ENCODE data around the gene C1orf159. TPM values are rescaled to one million over a fixed set of nuclear protein-coding genes. Genes with fewer than 3 reads are reported as not detected.

Gene C1orf159
- total and polyA plus RNA-seq, 2 experiments from 2014 or later, result 11.4 to 13.1 TPM

DNA sequence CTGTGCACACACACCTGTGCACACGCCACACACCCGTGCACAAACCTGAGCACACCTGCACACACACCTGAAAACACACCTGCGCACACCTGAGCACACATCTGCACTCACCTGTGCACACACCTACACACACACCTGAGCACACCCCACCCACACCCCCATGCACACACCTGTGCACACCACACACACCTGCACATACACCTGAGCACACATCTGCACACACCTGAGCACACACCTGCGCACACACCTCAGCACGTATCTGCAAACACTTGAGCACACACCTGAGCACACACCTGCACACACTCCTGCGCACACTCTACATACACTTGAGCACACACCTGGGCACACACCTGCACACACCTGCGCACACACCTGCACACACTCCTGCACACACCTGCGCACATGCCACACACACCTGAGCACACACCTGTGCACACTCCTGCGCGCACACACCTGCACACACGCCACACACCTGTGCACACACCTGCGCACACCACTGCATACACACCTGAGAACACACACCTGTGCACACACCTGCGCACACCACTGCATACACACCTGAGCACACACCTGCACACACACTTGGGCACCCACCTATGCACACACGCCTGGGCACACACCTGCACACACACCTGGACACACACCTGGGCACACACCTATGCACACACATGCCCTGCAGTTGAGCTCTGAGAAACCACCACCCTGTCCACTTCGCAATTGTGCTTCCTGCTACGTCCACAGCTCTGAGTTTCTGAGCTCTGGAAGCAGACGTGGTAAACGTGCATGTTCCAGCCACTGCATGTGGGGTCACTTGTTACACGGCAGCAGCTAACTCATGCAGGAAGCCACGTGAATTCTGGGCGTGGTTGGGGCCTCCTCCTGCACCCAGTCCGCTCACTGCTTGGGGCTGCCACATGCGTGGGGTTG, 8.0 kb upstream of the C1orf159 start:
- in situ Hi-C loops (cut with MboI), result no loop called here
- WGBS, 2 experiments (ENCODE audit: low coverage in 1 of 2, low lambda C conversion rate in 2 of 2, missing lambda C conversion rate in 2 of 2), result 71 to 72% methylated on average over 23 of the region's 23 CpGs
- TF ChIP-seq EZH2 (IDR thresholded peaks at IDR 0.05; ENCODE audit: insufficient read depth, poor library complexity, severe bottlenecking) (no peak), EZH2phosphoT487 (IDR thresholded peaks at IDR 0.05; ENCODE audit: insufficient read depth, low read depth) (peak; percentile 77; the same call in 1 of the 2 replicates)

DNA sequence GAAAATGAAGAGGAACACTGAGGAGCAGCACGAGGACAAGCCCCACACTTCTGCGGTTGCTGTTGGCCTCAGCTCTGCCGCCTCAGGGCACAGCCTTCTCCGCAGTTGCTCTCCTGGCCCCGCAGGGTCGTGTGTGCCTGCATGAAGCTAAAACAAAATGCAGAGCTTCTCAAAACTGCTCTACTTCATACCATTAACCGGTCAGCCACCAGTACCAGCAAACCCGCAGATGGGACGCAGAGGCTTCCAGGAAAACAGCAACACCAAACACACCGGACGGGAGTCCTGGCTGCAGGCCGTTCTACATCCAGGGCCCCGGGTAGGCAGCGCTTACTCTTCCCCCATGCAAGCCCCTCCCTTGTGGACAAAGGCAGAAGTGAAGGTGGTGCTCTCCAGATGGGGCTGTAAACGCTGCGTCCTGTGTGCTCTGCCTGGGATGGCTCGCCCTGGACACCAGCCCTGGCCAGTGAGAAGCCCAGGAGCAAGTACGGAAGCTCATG, 7.1 kb upstream of the C1orf159 start:
- Histone ChIP-seq H3K27ac (no peak overlapping the region), H3K4me1 (ENCODE audit: insufficient read depth) (no peaks in the 10 kb centered on the region), H3K9me2 (ENCODE audit: insufficient read depth) (no peaks in the 10 kb centered on the region), H3K4me2 (ENCODE audit: unreplicated experiment) (no peak overlapping the region), H2AFZ (no peak overlapping the region), H4K20me1 (ENCODE audit: insufficient read depth) (no peaks in the 10 kb centered on the region), H3K27me3 (replicated peaks; ENCODE audit: insufficient read depth) (no peaks in the 10 kb centered on the region), H3K36me3 (ENCODE audit: low read depth) (no peaks in the 10 kb centered on the region), H3K9ac (no peak overlapping the region), H3K79me2 (ENCODE audit: insufficient read depth) (no peaks in the 10 kb centered on the region), H3K9me3 (ENCODE audit: low read depth) (no peaks in the 10 kb centered on the region), H3K4me3 (no peak overlapping the region), H3F3A (ENCODE audit: insufficient read depth) (no peaks in the 10 kb centered on the region)
- 22% methylated on average over 18 of the region's 18 CpGs for WGBS, 2 experiments (ENCODE audit: low coverage in 1 of 2, low lambda C conversion rate in 2 of 2, missing lambda C conversion rate in 2 of 2)
- in situ Hi-C loops (cut with MboI), result no loop called here
- no peak for TF ChIP-seq EZH2phosphoT487 (IDR thresholded peaks at IDR 0.05; ENCODE audit: insufficient read depth, low read depth)
- no peak for TF ChIP-seq EZH2 (IDR thresholded peaks at IDR 0.05; ENCODE audit: insufficient read depth, poor library complexity, severe bottlenecking)
- DNase-seq, result peak; percentile 43

More for the DNA sequence above, 8.0 kb upstream of the C1orf159 start:
- Histone ChIP-seq H3K4me2 (ENCODE audit: unreplicated experiment) (no peak overlapping the region), H3K9me3 (ENCODE audit: low read depth) (no peaks in the 10 kb centered on the region), H3K4me3 (no peak overlapping the region), H3K27me3 (replicated peaks; ENCODE audit: insufficient read depth) (no peaks in the 10 kb centered on the region), H4K20me1 (ENCODE audit: insufficient read depth) (no peaks in the 10 kb centered on the region), H2AFZ (no peak overlapping the region), H3K4me1 (ENCODE audit: insufficient read depth) (no peaks in the 10 kb centered on the region), H3K27ac (no peak overlapping the region), H3K9me2 (ENCODE audit: insufficient read depth) (no peaks in the 10 kb centered on the region), H3K9ac (no peak overlapping the region), H3K79me2 (ENCODE audit: insufficient read depth) (no peaks in the 10 kb centered on the region), H3K36me3 (ENCODE audit: low read depth) (no peaks in the 10 kb centered on the region), H3F3A (ENCODE audit: insufficient read depth) (no peaks in the 10 kb centered on the region)
- DNase-seq, result peak; percentile 71

DNA sequence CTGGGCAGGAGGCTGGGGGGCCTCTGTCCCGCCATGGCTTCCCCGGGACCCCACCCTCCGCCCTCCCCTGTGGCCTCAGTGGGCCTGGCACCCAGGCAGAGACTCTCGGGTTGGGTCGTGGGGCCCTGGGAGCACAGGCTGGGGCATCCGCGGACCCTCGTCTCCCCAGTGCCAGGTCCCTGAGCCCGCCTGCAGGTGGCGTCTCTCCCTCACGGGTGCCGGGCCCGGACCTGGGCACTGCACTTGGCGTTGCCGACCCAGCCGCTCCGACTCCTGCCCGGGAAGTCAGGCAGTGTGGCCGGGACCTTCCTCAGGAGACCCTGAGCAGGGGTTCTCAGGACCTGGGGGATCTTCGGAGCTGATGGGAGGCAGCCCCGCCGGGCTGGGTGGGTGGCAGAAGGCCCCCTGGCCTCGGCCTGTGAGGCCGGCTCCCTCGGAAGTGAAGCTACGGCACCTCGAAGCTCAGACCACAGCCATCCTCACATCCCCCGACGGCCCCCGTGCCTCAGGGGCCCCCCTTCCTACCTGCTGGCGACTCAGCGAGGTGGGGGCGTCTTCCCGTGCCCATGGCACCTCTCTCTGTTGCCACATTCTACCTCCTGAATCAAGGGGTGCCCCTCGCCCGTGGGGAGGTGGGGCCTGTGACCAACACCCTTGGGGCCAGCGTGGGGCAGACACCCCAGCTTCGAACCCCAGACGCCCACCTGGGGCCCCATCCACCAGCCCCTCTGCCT, 6.4 kb upstream of the C1orf159 start:
- no peaks in the 10 kb centered on the region for H3K27me3 ChIP-seq (replicated peaks; ENCODE audit: insufficient read depth)
- H3K9me2 ChIP-seq (ENCODE audit: insufficient read depth), result no peaks in the 10 kb centered on the region
- no peaks in the 10 kb centered on the region for H3K79me2 ChIP-seq (ENCODE audit: insufficient read depth)
- no peaks in the 10 kb centered on the region for H3K9me3 ChIP-seq (ENCODE audit: low read depth)
- H3K27ac ChIP-seq, result no peak overlapping the region
- TF ChIP-seq EZH2phosphoT487 (IDR thresholded peaks at IDR 0.05; ENCODE audit: insufficient read depth, low read depth), result no peak
- TF ChIP-seq EZH2 (IDR thresholded peaks at IDR 0.05; ENCODE audit: insufficient read depth, poor library complexity, severe bottlenecking), result no peak
- H3F3A ChIP-seq (ENCODE audit: insufficient read depth), result no peaks in the 10 kb centered on the region
- H3K9ac ChIP-seq, result no peak overlapping the region
- no peaks in the 10 kb centered on the region for H3K36me3 ChIP-seq (ENCODE audit: low read depth)
- H3K4me1 ChIP-seq (ENCODE audit: insufficient read depth), result no peaks in the 10 kb centered on the region
- peak overlapping the region; percentile 56; the same call in 1 of the 2 replicates for H3K4me3 ChIP-seq
- 2 to 9% methylated on average over 22 to 28 of the region's 39 CpGs for WGBS, 2 experiments (ENCODE audit: low coverage in 1 of 2, low lambda C conversion rate in 2 of 2, missing lambda C conversion rate in 2 of 2)
- no peaks in the 10 kb centered on the region for H4K20me1 ChIP-seq (ENCODE audit: insufficient read depth)
- H3K4me2 ChIP-seq (ENCODE audit: unreplicated experiment), result peak overlapping the region; percentile 53
- DNase-seq, result peak; percentile 89
- peak overlapping the region; percentile 71 for H2AFZ ChIP-seq
- in situ Hi-C loops (cut with MboI), result no loop called here

DNA sequence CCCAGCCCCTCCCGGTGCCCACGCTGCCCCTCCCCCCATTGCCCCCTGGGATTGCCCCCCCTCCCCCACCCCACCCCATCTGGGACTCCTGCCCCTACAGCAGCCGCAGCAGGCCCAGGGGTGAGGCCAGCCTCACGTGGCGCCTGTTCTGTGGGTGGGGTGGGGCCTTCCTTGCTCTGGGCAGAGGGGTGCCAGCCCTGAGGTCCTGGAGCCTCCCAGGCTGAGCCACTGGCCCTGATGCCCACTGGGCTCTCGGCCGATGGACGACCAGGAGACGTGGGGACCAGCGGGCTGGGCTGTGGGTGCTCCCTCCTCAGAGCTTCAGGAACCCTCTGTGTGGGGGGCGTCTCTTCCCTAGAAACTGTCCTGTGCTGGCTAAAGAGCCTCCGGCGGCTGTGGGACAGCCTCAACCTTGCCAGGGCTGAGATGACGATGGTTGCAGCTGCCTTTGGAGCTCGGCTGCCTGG, 5.8 kb upstream of the C1orf159 start:
- Histone ChIP-seq H3K9me3 (ENCODE audit: low read depth) (no peaks in the 10 kb centered on the region), H4K20me1 (ENCODE audit: insufficient read depth) (no peaks in the 10 kb centered on the region), H3K27ac (no peak overlapping the region), H3K4me2 (ENCODE audit: unreplicated experiment) (peak overlapping the region; percentile 53), H3F3A (ENCODE audit: insufficient read depth) (no peaks in the 10 kb centered on the region), H3K9me2 (ENCODE audit: insufficient read depth) (no peaks in the 10 kb centered on the region), H2AFZ (peak overlapping the region; percentile 71; the same call in 1 of the 2 replicates), H3K4me1 (ENCODE audit: insufficient read depth) (no peaks in the 10 kb centered on the region), H3K27me3 (replicated peaks; ENCODE audit: insufficient read depth) (no peaks in the 10 kb centered on the region), H3K36me3 (ENCODE audit: low read depth) (no peaks in the 10 kb centered on the region), H3K79me2 (ENCODE audit: insufficient read depth) (no peaks in the 10 kb centered on the region), H3K9ac (no peak overlapping the region), H3K4me3 (peak overlapping the region; percentile 56; the same call in 1 of the 2 replicates)
- WGBS, 2 experiments (ENCODE audit: low coverage in 1 of 2, low lambda C conversion rate in 2 of 2, missing lambda C conversion rate in 2 of 2), result 30 to 36% methylated on average over 11 to 13 of the region's 15 CpGs
- no peak for TF ChIP-seq EZH2phosphoT487 (IDR thresholded peaks at IDR 0.05; ENCODE audit: insufficient read depth, low read depth)
- TF ChIP-seq EZH2 (IDR thresholded peaks at IDR 0.05; ENCODE audit: insufficient read depth, poor library complexity, severe bottlenecking), result no peak
- DNase-seq, result no peak
- in situ Hi-C loops (cut with MboI), result no loop called here
